Fibroblast of gingiva (primary cell): Measurements from ENCODE around the gene PHF3.

ENCODE experiments used
- DNase-seq: peaks from one replicate; pipeline ENCODE4 v3.0.0-alpha.2; 2011; ENCODE audit warnings: low read depth

Gene PHF3

DNA sequence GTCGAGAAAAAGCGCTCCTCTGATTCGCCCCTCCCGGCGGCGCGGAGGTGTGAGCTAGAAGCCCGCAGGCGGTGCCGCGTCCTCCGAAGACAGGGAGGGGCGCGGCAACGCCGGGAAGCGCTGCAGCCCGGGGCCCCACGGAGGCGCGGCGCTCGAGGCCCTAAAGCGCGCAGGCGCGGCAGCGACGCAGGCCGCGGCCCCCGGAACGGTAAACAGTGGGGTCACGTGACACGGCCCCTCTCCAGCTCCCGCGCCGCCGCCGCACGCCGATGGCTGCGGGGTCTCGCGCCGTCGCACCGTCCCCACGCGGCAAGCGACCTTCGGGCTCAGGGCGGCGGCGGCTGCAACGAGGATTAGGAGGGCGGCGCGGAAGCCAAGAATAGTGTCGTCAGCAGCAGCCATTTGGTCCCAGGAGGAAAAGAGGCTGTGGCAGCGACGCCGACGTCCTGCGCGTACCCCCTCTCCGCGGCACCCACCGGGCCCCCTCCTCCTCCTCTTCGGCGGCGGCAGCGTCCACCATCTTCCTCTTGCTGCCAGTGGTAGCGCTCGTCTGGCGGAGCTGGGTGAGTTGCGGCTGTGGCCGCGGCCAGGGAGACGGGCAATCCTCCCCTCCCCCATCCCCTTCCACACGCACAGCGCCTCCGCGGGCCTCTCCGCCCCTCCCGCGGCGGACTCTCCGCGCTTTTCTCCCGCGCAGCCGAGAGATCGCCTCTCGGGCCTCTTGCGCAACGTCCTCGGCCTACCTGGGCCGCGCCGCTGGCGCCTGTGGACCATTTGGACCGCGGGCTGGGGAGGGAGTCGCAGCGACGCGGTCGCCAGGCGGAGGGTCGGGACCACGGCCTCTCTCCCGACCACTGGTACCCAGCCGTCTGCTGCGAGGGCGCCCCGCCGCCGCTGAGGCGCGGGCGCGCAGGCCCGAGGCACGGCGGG is at the start of gene PHF3:
Gene PHF3 (plus strand): TSS at position 215 of the 930 bp plus-strand sequence. CDS start 10,750 bp downstream, outside the sequence.
- DNase-seq = peak; percentile 89

- DNase-seq = no peak
These were observed 45.6 kb upstream of the PHF3 start for GRCh38 chr6:63589952-63590411.

DNA sequence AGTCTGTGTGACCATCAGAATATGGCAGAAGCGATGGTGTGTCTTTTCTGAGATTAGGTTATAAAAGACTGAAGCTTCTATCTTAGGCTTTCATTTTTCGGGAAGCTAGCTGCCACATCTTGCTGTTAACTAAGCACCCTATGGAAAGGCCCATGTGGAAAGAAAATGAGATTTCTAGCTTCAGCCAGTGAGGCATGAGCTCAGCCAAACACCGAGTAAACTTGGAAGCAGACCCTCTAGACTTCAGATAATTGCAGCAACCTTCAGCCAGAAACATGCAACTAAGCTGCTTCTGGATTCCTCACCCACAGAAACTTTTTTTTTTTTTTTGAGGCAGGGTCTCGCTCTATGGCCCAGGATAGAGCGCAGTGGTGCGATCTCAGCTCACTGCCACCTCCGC is 42.7 kb upstream of the PHF3 start:
- no peak for DNase-seq

GRCh38 chr6:63597141-63598048 is 38.2 kb upstream of the PHF3 start:
- DNase-seq = no peak

DNA sequence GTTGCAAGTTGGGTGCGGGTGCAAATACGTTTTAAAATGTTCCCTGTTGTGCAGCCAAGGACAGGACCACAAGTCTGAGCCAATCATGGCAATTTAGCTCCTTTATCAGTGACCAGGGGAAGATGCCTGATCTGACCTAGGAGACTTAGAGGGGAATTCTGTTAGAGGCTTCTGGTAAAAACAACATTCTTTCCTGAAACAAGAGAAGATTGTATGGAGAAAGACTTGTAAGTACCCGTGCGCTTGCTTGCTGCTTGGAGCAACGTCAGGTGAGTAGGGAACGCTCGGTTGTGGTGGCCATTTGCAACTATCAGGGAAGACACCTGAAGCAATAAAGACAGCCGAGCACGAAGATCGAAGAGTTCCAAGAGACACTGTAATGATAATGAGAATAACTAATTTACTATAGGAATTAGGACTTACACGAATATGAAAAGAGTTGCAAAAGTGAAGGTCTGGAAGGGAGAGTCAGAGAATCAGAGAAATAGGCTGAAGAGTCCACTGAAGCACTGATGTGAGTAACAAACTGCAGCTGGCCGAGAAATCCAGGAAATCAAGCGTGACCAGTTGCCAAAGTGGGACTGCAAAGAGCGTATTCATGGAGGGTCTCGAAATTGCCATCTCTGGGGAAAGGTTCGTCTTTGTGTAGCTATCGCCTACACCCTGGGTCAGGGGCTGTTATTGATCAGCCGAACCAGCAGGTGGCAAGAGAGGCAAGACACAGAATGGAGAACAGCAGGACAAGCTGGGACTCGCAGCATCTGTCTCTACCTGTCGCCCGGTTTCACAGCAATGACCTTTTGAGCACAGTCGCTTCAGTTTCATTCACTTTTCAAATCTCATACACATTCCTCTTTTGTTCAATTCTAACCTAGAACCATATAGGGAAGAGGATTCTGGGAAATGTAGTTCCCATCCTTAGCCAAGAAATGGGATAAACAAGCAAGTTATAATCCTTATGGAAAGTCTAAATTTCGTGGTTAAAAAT is 37.3 kb upstream of the PHF3 start:
- DNase-seq = peak; percentile 41

- DNase-seq = no peak
These were observed 36.4 kb upstream of the PHF3 start for GRCh38 chr6:63599243-63599642.

DNA sequence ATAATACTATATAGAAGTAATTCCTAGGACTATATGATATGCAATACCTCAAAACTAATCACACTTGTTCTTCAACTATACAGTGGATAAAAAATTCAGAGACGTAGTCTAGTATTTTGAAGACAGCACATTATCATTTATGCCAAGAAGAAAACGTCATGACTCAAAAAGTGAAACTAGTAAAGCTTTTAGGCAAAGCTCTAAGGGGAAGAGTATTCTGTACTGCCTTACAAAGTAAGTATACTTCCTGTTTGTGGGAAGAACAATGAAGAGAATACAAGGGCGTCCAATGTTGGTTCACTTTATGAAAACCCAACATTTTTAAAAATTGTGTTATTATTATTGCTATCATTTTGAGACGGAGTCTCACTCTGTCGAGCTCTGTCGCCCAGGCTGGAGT is 35.5 kb upstream of the PHF3 start:
- no peak for DNase-seq

- no peak for DNase-seq
These were observed 26.4 kb upstream of the PHF3 start for GRCh38 chr6:63609231-63609630.

DNA sequence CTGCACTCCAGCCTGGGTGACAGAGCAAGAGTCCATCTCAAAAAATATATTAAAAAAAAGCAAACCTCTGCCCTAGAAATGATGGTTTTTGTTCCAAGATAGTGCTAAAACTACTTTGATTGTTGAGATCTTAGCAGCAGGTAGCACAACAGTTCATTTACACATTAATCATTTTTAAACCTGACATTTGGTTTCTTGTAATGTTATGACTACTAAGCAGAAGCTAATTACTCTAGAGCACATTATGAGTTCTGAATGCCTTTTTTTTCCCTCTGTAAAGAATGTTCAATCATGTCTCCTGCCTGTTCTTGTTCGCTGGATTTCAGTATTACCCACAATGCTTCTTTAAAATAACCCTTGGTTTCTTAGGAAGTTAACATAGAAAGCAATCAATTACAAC is 24.7 kb upstream of the PHF3 start:
- no peak for DNase-seq

DNA sequence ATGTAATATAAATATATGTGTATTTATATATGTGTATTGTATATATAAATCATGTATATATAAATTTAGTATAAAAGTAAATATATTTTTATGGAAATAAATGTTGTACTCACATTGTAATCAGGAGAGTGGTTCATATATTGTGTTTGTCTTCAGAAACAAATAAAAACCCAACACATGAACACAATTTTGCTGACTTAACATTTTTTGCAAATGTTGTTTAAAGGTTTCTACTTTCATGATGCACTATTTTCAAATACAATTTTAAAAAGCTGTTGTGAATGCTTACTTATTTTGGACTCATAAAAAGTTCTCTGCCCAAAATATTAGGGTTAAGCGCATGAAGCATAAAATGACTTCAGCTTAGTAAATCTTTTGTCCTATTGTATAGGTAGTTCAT is 24.0 kb upstream of the PHF3 start:
- no peak for DNase-seq

DNA sequence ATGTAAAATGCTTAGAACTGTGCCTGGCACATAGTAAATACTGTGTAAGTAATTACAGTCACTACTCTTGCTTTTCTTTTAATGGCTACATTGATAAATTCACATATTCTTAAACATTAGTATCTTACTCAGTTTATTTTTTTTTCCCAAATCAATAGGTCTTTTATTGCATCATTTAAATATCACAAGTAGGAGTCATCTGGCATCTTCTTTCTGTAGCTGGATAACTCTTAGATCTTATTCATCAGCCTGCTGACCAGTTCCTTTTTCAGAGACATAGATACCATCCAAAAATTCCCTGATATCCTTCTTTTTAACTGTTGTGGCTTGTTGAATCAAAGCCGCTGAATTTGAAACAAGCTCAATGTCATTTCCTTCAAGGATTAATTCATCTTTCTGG is 20.0 kb upstream of the PHF3 start:
- DNase-seq = peak; percentile 11

DNA sequence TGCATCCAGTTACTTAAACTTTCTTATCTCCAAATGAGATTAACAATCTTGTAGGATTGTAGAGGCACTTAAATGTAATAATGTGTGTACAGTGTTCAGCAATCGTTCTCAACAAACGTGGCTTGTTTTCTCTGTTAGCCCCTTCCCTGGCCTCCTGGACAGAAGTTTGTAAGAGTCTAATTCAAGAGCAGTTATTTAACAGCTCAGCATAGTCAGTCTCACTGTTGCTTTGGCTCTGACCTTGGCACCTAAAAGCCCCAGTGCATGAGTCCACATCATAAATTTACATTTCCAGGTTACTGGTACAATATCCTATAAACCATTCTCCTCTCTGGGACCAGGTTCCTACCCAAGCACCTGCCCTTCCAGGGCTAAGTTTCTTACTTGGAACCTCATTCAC is 11.5 kb upstream of the PHF3 start:
- no peak for DNase-seq

DNA sequence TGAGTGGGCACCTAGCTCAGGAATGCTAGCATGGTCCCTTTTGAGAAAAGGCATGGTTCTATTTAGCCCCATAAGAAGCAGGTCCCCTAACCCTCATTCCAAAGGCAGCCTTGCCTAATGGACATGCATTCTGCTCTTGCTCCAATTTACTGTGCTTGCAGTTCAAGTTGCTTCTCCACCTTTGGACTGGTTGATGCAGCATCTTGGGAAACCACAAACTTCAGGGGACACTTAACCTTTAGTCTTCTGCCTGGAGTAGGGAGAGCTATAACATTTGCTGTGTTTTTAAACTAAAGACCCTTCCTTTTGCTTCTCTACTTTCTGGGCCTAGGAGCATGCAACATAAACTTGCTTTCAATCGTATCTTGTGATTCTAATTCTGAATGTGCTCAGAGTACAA is 5.1 kb upstream of the PHF3 start:
- DNase-seq = no peak

GRCh38 chr6:63634630-63635029 is 972 bp upstream of the PHF3 start:
- DNase-seq = no peak

GRCh38 chr6:63635215-63635587 is 401 bp upstream of the PHF3 start:
- no peak for DNase-seq

DNA sequence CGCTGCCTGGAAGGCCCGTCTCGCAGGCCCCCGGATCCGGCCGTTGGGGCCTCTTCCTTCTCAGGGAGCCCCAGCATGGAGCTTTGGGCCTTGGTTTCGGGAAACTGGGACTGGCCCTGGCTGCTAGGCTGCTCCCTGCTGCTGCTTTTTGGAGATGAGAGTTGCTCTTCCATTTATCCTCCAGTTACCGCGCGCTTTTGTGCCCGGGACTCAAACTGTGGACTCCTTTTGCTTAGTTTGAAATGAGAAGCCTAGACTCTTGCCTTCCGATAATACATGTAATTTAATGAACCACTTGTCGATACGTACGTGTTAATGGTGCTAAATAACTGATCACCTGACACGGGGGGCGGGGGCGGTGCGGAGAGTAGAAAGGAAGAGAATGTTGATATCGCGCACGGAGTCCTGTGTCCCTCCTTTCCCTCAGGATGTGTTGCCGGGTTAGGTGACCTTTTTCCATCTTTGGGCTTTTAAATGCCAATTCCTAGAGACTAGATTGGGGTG is 968 bp downstream of the PHF3 start:
- peak; percentile 19 for DNase-seq

DNA sequence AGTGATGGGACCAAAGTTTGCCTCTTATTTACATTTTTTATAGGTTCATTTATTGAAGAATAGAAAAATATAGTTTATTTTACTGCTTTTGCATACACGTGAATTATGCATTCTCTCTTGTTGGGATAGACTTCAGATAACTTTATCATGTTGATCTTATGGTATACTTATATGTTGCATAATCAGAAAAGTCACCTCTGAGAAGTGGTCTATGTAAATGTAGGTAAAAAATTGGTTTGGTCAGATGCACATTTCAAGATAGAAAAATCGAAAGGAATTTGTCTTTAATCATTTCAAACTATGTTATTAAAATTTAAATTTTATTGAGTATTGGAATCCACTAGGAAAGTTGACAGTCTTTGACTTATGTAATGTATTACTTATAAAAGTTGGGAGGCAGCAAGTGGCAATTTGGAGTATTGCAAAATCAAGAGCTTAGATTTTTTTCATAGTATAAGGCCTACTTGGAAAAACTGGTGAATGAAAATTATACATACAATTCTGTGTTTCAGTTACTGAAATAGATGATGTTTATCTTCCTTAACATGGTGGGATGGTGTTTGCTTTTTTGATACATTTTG is 2.4 kb downstream of the PHF3 start:
- DNase-seq = peak; percentile 4

DNA sequence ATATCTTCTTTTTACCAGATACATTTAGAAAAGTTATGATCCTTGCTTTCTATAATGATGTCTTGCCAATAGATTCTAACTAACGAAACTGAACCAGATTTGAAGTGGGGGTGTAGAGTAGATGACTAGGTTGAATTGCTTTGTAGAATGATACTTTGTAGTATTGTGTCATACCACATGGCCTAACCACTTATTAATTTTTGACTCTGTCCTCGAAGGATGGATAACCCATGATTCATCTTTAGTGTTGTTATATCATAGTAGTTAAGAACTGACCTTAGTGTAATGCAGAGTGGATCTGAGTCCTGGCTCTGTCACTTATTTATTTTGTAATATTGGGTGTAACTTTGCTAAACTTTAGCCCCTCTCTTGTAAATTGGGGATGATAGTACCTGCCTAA is 4.5 kb downstream of the PHF3 start:
- peak; percentile 54 for DNase-seq

GRCh38 chr6:63643862-63644261 is 8.3 kb downstream of the PHF3 start:
- DNase-seq = peak; percentile 16

DNA sequence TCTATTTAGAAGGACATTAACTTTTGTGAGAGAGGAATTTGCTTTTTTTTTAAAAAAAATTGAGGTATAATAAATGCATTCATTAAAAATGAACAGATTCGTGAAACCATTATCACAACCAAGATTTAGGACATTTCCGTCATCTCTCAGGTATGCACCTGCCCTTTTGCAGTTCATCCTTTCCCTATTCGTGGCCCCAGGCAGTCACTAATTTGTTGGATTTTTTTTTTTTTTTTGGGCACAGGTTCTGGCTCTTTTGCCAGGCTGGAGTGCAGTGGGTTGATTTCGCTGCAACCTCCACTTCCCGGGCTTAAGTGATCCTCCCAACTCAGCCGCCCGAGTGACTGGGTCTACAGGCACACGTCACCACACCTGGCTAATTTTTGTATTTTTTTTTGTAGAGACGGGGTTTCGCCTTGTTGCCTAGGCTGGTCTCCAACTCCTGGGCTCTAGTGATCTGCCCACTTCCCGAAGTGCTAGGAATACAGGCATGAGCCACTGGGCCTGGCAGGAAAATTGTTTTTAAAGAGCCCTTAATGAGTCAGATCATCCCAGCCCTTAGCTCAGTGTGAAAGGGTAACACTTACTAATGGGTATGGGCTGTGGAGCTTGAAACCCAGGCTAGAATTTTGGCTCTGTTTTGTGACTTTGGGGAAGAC is 9.2 kb downstream of the PHF3 start:
- DNase-seq = no peak
